Hepatocyte (in vitro differentiated cells): ENCODE data around the gene CDK14. TPM values are rescaled to one million over a fixed set of nuclear protein-coding genes. Genes with fewer than 3 reads are reported as not detected.

Experiments
- DNase-seq: peaks from one replicate; pipeline ENCODE4 v3.0.0-alpha.2; 2016; ENCODE audit warnings: low spot score
- H2AFZ ChIP-seq: fragments of 200-600 bp; sonication (generic); 2 replicates; pipeline ENCODE4 v1.6.0; 2016; ENCODE audit warnings: antibody characterized with exemption, mild to moderate bottlenecking
- H3K27ac ChIP-seq: fragments of 200-600 bp; sonication (generic); 2 replicates; pipeline ENCODE4 v1.5.1; 2016; ENCODE audit warnings: mild to moderate bottlenecking
- H3K27me3 ChIP-seq: fragments of 200-600 bp; sonication (generic); 2 replicates; pipeline ENCODE4 v1.6.1; 2016
- H3K36me3 ChIP-seq: fragments of 200-600 bp; sonication (generic); replicated peaks from 2 replicates; pipeline ENCODE4 v1.5.1; 2016; ENCODE audit warnings: low read depth; ENCODE audit not compliant: insufficient read depth
- H3K4me1 ChIP-seq: fragments of 200-600 bp; sonication (generic); 2 replicates; pipeline ENCODE4 v1.5.1; 2016; ENCODE audit warnings: mild to moderate bottlenecking, moderate library complexity; ENCODE audit not compliant: insufficient read depth
- H3K4me2 ChIP-seq: fragments of 200-600 bp; sonication (generic); 2 replicates; pipeline ENCODE4 v1.6.0; 2016
- H3K4me3 ChIP-seq: fragments of 200-600 bp; sonication (generic); 2 replicates; pipeline ENCODE4 v1.5.1; 2016; ENCODE audit warnings: mild to moderate bottlenecking
- H3K79me2 ChIP-seq: fragments of 200-600 bp; sonication (generic); 2 replicates; pipeline ENCODE4 v1.6.0; 2017; ENCODE audit warnings: mild to moderate bottlenecking
- H3K9me2 ChIP-seq: fragments of 200-600 bp; sonication (generic); replicated peaks from 2 replicates; pipeline ENCODE4 v1.6.0; 2017; ENCODE audit warnings: mild to moderate bottlenecking; ENCODE audit not compliant: insufficient read depth
- H3K9me3 ChIP-seq: fragments of 200-600 bp; sonication (generic); 2 replicates; pipeline ENCODE4 v1.5.1; 2016; ENCODE audit warnings: low read depth, mild to moderate bottlenecking
- H4K20me1 ChIP-seq: fragments of 200-600 bp; sonication (generic); 2 replicates; pipeline ENCODE4 v1.6.0; 2016; ENCODE audit warnings: mild to moderate bottlenecking; ENCODE audit not compliant: insufficient read depth, poor library complexity, severe bottlenecking
- CTCF ChIP-seq: fragments of 200-600 bp; sonication (generic); IDR thresholded peaks from 2 replicates; pipeline ENCODE4 v1.5.1; 2016; ENCODE audit warnings: antibody characterized with exemption, mild to moderate bottlenecking; ENCODE audit not compliant: poor library complexity
- EZH2 ChIP-seq: fragments of 200-600 bp; sonication (generic); IDR thresholded peaks from 2 replicates; pipeline ENCODE4 v1.6.1; 2016; ENCODE audit warnings: antibody characterized with exemption, mild to moderate bottlenecking, borderline replicate concordance
- EZH2phosphoT487 ChIP-seq: fragments of 200-600 bp; sonication (generic); IDR thresholded peaks from one replicate; pipeline ENCODE4 v1.6.1; 2018; ENCODE audit warnings: antibody characterized with exemption, mild to moderate bottlenecking, low read depth, moderate library complexity; ENCODE audit not compliant: unreplicated experiment, severe bottlenecking
- WGBS: methylation state at CpG from one replicate; pipeline ENCODE4 v1.1.6; 2016; ENCODE audit warnings: low lambda C conversion rate; ENCODE audit errors: missing lambda C conversion rate; 5-methylcytosine and 5-hydroxymethylcytosine counted together
- polyA plus RNA-seq: library from polyadenylated mRNA; unstranded; fragments of >200 nt; fragmentation: Nextera tagmentation; extraction: Ambion mirVana; gene quantifications from 2 replicates; pipeline ENCODE4 v1.2.1, GENCODE V29; 2016
- total RNA-seq: library from RNA; depleted of rRNA; stranded (reverse); fragments of >200 nt; gene quantifications from 2 replicates; pipeline ENCODE4 v1.2.3, GENCODE V29; 2014

Gene CDK14
- total and polyA plus RNA-seq, 2 experiments from 2014 or later = 8.6 to 23.5 TPM

GRCh38 chr7:91043186-91043585 lies 447.1 kb downstream of the CDK14 start:
- TF ChIP-seq EZH2phosphoT487 (no peak), CTCF (no peak), EZH2 (no peak)
- H2AFZ ChIP-seq = no peak overlapping the region

DNA sequence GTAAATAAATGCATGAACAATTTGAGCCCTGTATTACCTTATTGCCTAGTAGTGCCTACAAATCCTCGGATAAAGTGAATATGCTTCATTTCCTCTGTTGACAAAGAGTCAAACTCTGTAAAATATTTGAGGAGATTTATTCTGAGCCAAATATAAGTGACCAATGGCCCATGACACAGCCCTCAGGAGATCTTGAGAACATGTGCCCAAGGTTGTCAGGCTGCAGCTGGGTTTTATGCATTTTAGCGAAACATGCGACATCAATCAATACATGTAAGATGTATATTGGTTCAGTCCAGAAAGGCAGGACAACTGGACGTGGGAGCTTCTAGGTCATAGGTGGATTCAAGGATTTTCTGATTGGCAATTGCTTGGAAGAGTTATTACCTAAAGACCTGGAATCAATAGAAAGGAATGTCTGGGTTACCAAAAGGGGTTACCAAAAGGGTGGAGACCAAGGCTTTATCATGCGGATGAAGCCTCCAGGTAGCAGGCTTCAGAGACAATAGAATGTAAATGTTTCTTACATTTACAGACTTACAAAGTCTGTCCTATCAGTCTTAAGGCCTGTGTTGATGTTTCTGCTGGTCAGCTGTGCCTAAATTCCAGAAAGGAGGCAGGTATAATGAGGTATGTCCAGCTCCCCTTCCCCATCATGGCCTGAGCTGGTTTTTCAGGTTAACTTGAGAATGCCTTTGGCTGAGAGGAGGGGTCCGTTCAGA lies 448.0 kb downstream of the CDK14 start:
- H3K27ac ChIP-seq = peak overlapping the region; percentile 29
- no peak for TF ChIP-seq CTCF
- no peak for TF ChIP-seq EZH2
- no peak for TF ChIP-seq EZH2phosphoT487
- no peak overlapping the region for H2AFZ ChIP-seq
- DNase-seq = no peak
- H3K9me2 ChIP-seq = no peaks in the 10 kb centered on the region
- H3K79me2 ChIP-seq = no peaks in the 10 kb centered on the region
- 83% methylated on average over 6 of the region's 6 CpGs for WGBS
- H3K4me1 ChIP-seq = peaks cover 6% of the 10 kb centered on the region
- H4K20me1 ChIP-seq = no peaks in the 10 kb centered on the region
- H3K4me3 ChIP-seq = no peak overlapping the region
- H3K27me3 ChIP-seq = no peaks in the 10 kb centered on the region
- H3K36me3 ChIP-seq = no peaks in the 10 kb centered on the region
- no peak overlapping the region for H3K4me2 ChIP-seq
- no peaks in the 10 kb centered on the region for H3K9me3 ChIP-seq

More at GRCh38 chr7:91043186-91043585, 447.1 kb downstream of the CDK14 start:
- Histone ChIP-seq H3K4me1 (peaks cover 6% of the 10 kb centered on the region), H3K36me3 (no peaks in the 10 kb centered on the region), H3K27me3 (no peaks in the 10 kb centered on the region), H3K9me3 (no peaks in the 10 kb centered on the region), H4K20me1 (no peaks in the 10 kb centered on the region), H3K4me2 (no peak overlapping the region), H3K79me2 (no peaks in the 10 kb centered on the region), H3K9me2 (no peaks in the 10 kb centered on the region), H3K4me3 (no peak overlapping the region), H3K27ac (peak overlapping the region; percentile 29)
- no peak for DNase-seq
- 48% methylated on average over 1 of the region's 1 CpG for WGBS

DNA sequence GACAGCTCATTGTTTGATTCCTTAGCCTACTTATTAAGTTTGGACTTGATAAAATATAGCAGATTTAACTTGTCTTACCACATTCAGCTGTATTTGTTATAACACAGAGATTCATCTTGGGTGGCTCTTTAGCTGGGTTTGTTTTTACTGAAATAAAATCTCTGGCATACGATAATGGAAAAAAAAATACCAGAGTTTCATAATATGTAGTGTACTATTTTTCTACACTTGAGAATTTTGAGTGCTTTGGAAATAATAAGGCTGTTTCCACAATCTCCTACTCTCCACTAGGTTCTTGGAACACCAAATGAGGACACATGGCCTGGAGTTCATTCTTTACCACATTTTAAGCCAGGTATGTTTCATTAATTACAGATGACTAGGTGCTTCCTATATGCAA lies 449.5 kb downstream of the CDK14 start:
- Histone ChIP-seq H3K4me3 (no peak overlapping the region), H2AFZ (no peak overlapping the region), H3K9me2 (no peaks in the 10 kb centered on the region), H3K27me3 (no peaks in the 10 kb centered on the region), H3K9me3 (no peaks in the 10 kb centered on the region), H3K36me3 (no peaks in the 10 kb centered on the region), H3K79me2 (no peaks in the 10 kb centered on the region), H3K4me1 (peaks cover 6% of the 10 kb centered on the region), H3K4me2 (no peak overlapping the region), H3K27ac (peak overlapping the region; percentile 59), H4K20me1 (no peaks in the 10 kb centered on the region)
- DNase-seq = no peak
- TF ChIP-seq EZH2 = no peak
- no peak for TF ChIP-seq CTCF
- WGBS = 74% methylated on average over 1 of the region's 1 CpG
